ENCODE results near the gene GPC5.

Gene GPC5

GRCh38 chr13:92345627-92346026, 947.2 kb downstream of the GPC5 start:
- no peak overlapping the region for H4K8ac ChIP-seq (ENCODE audit: low read depth, low read length)
- H2AK5ac ChIP-seq (ENCODE audit: low read length): no peak overlapping the region
- no peak overlapping the region for H3K23ac ChIP-seq (ENCODE audit: low read length)
- no peak overlapping the region for H3K9ac ChIP-seq (ENCODE audit: low read length)
- no CpG with 5 or more reads among the region's 1 CpG for WGBS (ENCODE audit: extremely low coverage, insufficient coverage, low lambda C conversion rate)
- no peaks in the 10 kb centered on the region for H3K79me1 ChIP-seq (ENCODE audit: low read length)
- DNase-seq: peak; percentile 26
- H3K18ac ChIP-seq (ENCODE audit: low read length): no peak overlapping the region
- H3K27ac ChIP-seq (ENCODE audit: low read depth, low read length): no peak overlapping the region
- H2BK5ac ChIP-seq (ENCODE audit: low read length): no peak overlapping the region
- no peak overlapping the region for H2BK120ac ChIP-seq (ENCODE audit: low read depth, low read length)
- no peak overlapping the region for H3K4ac ChIP-seq (ENCODE audit: low read depth, low read length)
- H2BK15ac ChIP-seq (replicated peaks; ENCODE audit: low read depth): no peak overlapping the region
- H4K5ac ChIP-seq (ENCODE audit: low read length): no peak overlapping the region
- H3K4me1 ChIP-seq (ENCODE audit: control insufficient read depth, low read depth, low read length): no peaks in the 10 kb centered on the region
- H3K27me3 ChIP-seq (ENCODE audit: insufficient read depth, low read length, poor library complexity): no peaks in the 10 kb centered on the region
- H3K56ac ChIP-seq (ENCODE audit: low read length): no peak overlapping the region
- H3K79me2 ChIP-seq (ENCODE audit: control insufficient read depth, insufficient read depth, low read length): no peaks in the 10 kb centered on the region
- no peak overlapping the region for H3K4me2 ChIP-seq (ENCODE audit: low read length)
- no peak overlapping the region for H3K4me3 ChIP-seq (ENCODE audit: low read length)
- H3K36me3 ChIP-seq (ENCODE audit: control insufficient read depth, insufficient read depth, low read length): no peaks in the 10 kb centered on the region

- no peak overlapping the region for H3K23ac ChIP-seq (ENCODE audit: low read length)
- H3K18ac ChIP-seq (ENCODE audit: low read length): no peak overlapping the region
- H3K4me2 ChIP-seq (ENCODE audit: low read length): no peak overlapping the region
- H2BK120ac ChIP-seq (ENCODE audit: low read depth, low read length): no peak overlapping the region
- no peaks in the 10 kb centered on the region for H3K4me1 ChIP-seq (ENCODE audit: control insufficient read depth, low read depth, low read length)
- H4K5ac ChIP-seq (ENCODE audit: low read length): no peak overlapping the region
- no peak overlapping the region for H3K4me3 ChIP-seq (ENCODE audit: low read length)
- no peak overlapping the region for H4K8ac ChIP-seq (ENCODE audit: low read depth, low read length)
- no peak overlapping the region for H2BK5ac ChIP-seq (ENCODE audit: low read length)
- H3K79me2 ChIP-seq (ENCODE audit: control insufficient read depth, insufficient read depth, low read length): no peaks in the 10 kb centered on the region
- no peak overlapping the region for H2AK5ac ChIP-seq (ENCODE audit: low read length)
- no peak overlapping the region for H3K4ac ChIP-seq (ENCODE audit: low read depth, low read length)
- H3K56ac ChIP-seq (ENCODE audit: low read length): peak overlapping the region; percentile 39
- DNase-seq: peak; percentile 9
- no peaks in the 10 kb centered on the region for H3K27me3 ChIP-seq (ENCODE audit: insufficient read depth, low read length, poor library complexity)
- H2BK15ac ChIP-seq (replicated peaks; ENCODE audit: low read depth): no peak overlapping the region
- no peaks in the 10 kb centered on the region for H3K36me3 ChIP-seq (ENCODE audit: control insufficient read depth, insufficient read depth, low read length)
- no peak overlapping the region for H3K9ac ChIP-seq (ENCODE audit: low read length)
- H3K79me1 ChIP-seq (ENCODE audit: low read length): no peaks in the 10 kb centered on the region
- H3K27ac ChIP-seq (ENCODE audit: low read depth, low read length): no peak overlapping the region
Measured at GRCh38 chr13:92346046-92346445, 947.6 kb downstream of the GPC5 start.

GRCh38 chr13:92354583-92354982, 956.2 kb downstream of the GPC5 start:
- Histone ChIP-seq H3K4me2 (ENCODE audit: low read length) (no peak overlapping the region), H3K27me3 (ENCODE audit: insufficient read depth, low read length, poor library complexity) (no peaks in the 10 kb centered on the region)

GRCh38 chr13:92355213-92355612, 956.8 kb downstream of the GPC5 start:
- DNase-seq: peak; percentile 74
- Histone ChIP-seq H3K56ac (ENCODE audit: low read length) (no peak overlapping the region), H3K36me3 (ENCODE audit: control insufficient read depth, insufficient read depth, low read length) (no peaks in the 10 kb centered on the region), H3K4me2 (ENCODE audit: low read length) (no peak overlapping the region), H4K8ac (ENCODE audit: low read depth, low read length) (no peak overlapping the region), H3K18ac (ENCODE audit: low read length) (no peak overlapping the region), H4K5ac (ENCODE audit: low read length) (no peak overlapping the region), H3K27me3 (ENCODE audit: insufficient read depth, low read length, poor library complexity) (no peaks in the 10 kb centered on the region), H3K79me1 (ENCODE audit: low read length) (no peaks in the 10 kb centered on the region), H3K4me3 (ENCODE audit: low read length) (no peak overlapping the region), H2AK5ac (ENCODE audit: low read length) (no peak overlapping the region), H2BK5ac (ENCODE audit: low read length) (no peak overlapping the region), H3K27ac (ENCODE audit: low read depth, low read length) (no peak overlapping the region), H3K4me1 (ENCODE audit: control insufficient read depth, low read depth, low read length) (no peaks in the 10 kb centered on the region), H3K23ac (ENCODE audit: low read length) (no peak overlapping the region), H2BK120ac (ENCODE audit: low read depth, low read length) (no peak overlapping the region), H3K79me2 (ENCODE audit: control insufficient read depth, insufficient read depth, low read length) (no peaks in the 10 kb centered on the region), H3K4ac (ENCODE audit: low read depth, low read length) (no peak overlapping the region), H2BK15ac (replicated peaks; ENCODE audit: low read depth) (no peak overlapping the region), H3K9ac (ENCODE audit: low read length) (no peak overlapping the region)
- WGBS (ENCODE audit: extremely low coverage, insufficient coverage, low lambda C conversion rate): no CpG with 5 or more reads among the region's 1 CpG

More at GRCh38 chr13:92354583-92354982, 956.2 kb downstream of the GPC5 start:
- Histone ChIP-seq H3K36me3 (ENCODE audit: control insufficient read depth, insufficient read depth, low read length) (no peaks in the 10 kb centered on the region), H3K79me1 (ENCODE audit: low read length) (no peaks in the 10 kb centered on the region), H3K9ac (ENCODE audit: low read length) (no peak overlapping the region), H3K79me2 (ENCODE audit: control insufficient read depth, insufficient read depth, low read length) (no peaks in the 10 kb centered on the region), H2BK5ac (ENCODE audit: low read length) (no peak overlapping the region), H3K23ac (ENCODE audit: low read length) (no peak overlapping the region), H2BK15ac (replicated peaks; ENCODE audit: low read depth) (no peak overlapping the region), H2BK120ac (ENCODE audit: low read depth, low read length) (no peak overlapping the region), H4K5ac (ENCODE audit: low read length) (no peak overlapping the region), H2AK5ac (ENCODE audit: low read length) (no peak overlapping the region), H3K18ac (ENCODE audit: low read length) (no peak overlapping the region), H3K4me1 (ENCODE audit: control insufficient read depth, low read depth, low read length) (no peaks in the 10 kb centered on the region), H3K4ac (ENCODE audit: low read depth, low read length) (no peak overlapping the region), H3K27ac (ENCODE audit: low read depth, low read length) (no peak overlapping the region), H4K8ac (ENCODE audit: low read depth, low read length) (no peak overlapping the region), H3K4me3 (ENCODE audit: low read length) (no peak overlapping the region), H3K56ac (ENCODE audit: low read length) (no peak overlapping the region)
- no peak for DNase-seq
- no CpG with 5 or more reads among the region's 1 CpG for WGBS (ENCODE audit: extremely low coverage, insufficient coverage, low lambda C conversion rate)

GRCh38 chr13:92362717-92363116, 964.3 kb downstream of the GPC5 start:
- Histone ChIP-seq H3K27me3 (ENCODE audit: insufficient read depth, low read length, poor library complexity) (no peaks in the 10 kb centered on the region), H3K23ac (ENCODE audit: low read length) (no peak overlapping the region), H2AK5ac (ENCODE audit: low read length) (no peak overlapping the region), H3K18ac (ENCODE audit: low read length) (no peak overlapping the region), H2BK5ac (ENCODE audit: low read length) (no peak overlapping the region), H4K5ac (ENCODE audit: low read length) (no peak overlapping the region), H3K9ac (ENCODE audit: low read length) (no peak overlapping the region), H3K79me2 (ENCODE audit: control insufficient read depth, insufficient read depth, low read length) (no peaks in the 10 kb centered on the region), H2BK120ac (ENCODE audit: low read depth, low read length) (no peak overlapping the region), H3K36me3 (ENCODE audit: control insufficient read depth, insufficient read depth, low read length) (no peaks in the 10 kb centered on the region), H3K4ac (ENCODE audit: low read depth, low read length) (no peak overlapping the region), H4K8ac (ENCODE audit: low read depth, low read length) (no peak overlapping the region), H3K4me3 (ENCODE audit: low read length) (no peak overlapping the region), H3K4me2 (ENCODE audit: low read length) (no peak overlapping the region), H3K56ac (ENCODE audit: low read length) (no peak overlapping the region), H3K27ac (ENCODE audit: low read depth, low read length) (no peak overlapping the region), H3K4me1 (ENCODE audit: control insufficient read depth, low read depth, low read length) (no peaks in the 10 kb centered on the region), H3K79me1 (ENCODE audit: low read length) (no peaks in the 10 kb centered on the region), H2BK15ac (replicated peaks; ENCODE audit: low read depth) (no peak overlapping the region)
- no CpG with 5 or more reads among the region's 2 CpGs for WGBS (ENCODE audit: extremely low coverage, insufficient coverage, low lambda C conversion rate)
- no peak for DNase-seq

- Histone ChIP-seq H3K23ac (ENCODE audit: low read length) (no peak overlapping the region), H3K4me3 (ENCODE audit: low read length) (no peak overlapping the region), H3K27me3 (ENCODE audit: insufficient read depth, low read length, poor library complexity) (no peaks in the 10 kb centered on the region), H3K4me2 (ENCODE audit: low read length) (no peak overlapping the region), H3K27ac (ENCODE audit: low read depth, low read length) (no peak overlapping the region), H3K4me1 (ENCODE audit: control insufficient read depth, low read depth, low read length) (no peaks in the 10 kb centered on the region), H3K79me2 (ENCODE audit: control insufficient read depth, insufficient read depth, low read length) (no peaks in the 10 kb centered on the region), H3K18ac (ENCODE audit: low read length) (no peak overlapping the region), H4K5ac (ENCODE audit: low read length) (no peak overlapping the region), H2BK15ac (replicated peaks; ENCODE audit: low read depth) (no peak overlapping the region), H3K56ac (ENCODE audit: low read length) (no peak overlapping the region), H3K9ac (ENCODE audit: low read length) (no peak overlapping the region), H2BK5ac (ENCODE audit: low read length) (no peak overlapping the region), H4K8ac (ENCODE audit: low read depth, low read length) (no peak overlapping the region), H3K36me3 (ENCODE audit: control insufficient read depth, insufficient read depth, low read length) (no peaks in the 10 kb centered on the region), H3K79me1 (ENCODE audit: low read length) (no peaks in the 10 kb centered on the region), H3K4ac (ENCODE audit: low read depth, low read length) (no peak overlapping the region), H2AK5ac (ENCODE audit: low read length) (no peak overlapping the region), H2BK120ac (ENCODE audit: low read depth, low read length) (no peak overlapping the region)
- DNase-seq: no peak
Measured at GRCh38 chr13:92365904-92366303, 967.5 kb downstream of the GPC5 start.
